Stimulated activated CD8-positive, alpha-beta memory T cell treated with anti-CD3 and anti-CD28 coated beads, Interleukin-15, amount 100 ng/mL, for 24 hours (primary cell): ENCODE results near the gene PLA2G2D.

Source experiments
- DNase-seq: peaks from one replicate; pipeline ENCODE4 v3.0.0-alpha.2; 2020; ENCODE audit warnings: low read depth

The PLA2G2D gene, protein sequence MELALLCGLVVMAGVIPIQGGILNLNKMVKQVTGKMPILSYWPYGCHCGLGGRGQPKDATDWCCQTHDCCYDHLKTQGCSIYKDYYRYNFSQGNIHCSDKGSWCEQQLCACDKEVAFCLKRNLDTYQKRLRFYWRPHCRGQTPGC

DNA sequence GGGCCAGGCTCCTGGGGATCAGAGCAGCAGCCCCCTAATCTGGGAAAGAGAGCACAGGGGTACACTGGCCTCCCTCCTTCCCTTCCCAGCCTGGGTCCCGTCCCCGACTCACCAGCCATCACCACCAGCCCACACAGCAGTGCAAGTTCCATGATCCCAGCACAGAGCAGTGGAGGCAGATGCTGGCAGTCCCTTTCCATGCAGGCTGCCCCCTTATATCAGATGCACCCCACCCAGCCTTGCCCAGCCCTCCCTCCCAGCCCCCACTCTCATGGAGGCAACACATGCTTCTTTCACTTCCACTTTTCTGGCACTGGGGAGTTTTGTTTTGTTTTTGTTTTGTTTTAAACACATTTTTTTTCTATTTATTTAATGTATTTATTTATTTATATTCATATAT lies at the start of gene PLA2G2D:
PLA2G2D (minus strand) TSS at position 190 of the 400 bp plus-strand sequence; CDS start at position 152, 38 bp downstream.
- no peak for DNase-seq

DNA sequence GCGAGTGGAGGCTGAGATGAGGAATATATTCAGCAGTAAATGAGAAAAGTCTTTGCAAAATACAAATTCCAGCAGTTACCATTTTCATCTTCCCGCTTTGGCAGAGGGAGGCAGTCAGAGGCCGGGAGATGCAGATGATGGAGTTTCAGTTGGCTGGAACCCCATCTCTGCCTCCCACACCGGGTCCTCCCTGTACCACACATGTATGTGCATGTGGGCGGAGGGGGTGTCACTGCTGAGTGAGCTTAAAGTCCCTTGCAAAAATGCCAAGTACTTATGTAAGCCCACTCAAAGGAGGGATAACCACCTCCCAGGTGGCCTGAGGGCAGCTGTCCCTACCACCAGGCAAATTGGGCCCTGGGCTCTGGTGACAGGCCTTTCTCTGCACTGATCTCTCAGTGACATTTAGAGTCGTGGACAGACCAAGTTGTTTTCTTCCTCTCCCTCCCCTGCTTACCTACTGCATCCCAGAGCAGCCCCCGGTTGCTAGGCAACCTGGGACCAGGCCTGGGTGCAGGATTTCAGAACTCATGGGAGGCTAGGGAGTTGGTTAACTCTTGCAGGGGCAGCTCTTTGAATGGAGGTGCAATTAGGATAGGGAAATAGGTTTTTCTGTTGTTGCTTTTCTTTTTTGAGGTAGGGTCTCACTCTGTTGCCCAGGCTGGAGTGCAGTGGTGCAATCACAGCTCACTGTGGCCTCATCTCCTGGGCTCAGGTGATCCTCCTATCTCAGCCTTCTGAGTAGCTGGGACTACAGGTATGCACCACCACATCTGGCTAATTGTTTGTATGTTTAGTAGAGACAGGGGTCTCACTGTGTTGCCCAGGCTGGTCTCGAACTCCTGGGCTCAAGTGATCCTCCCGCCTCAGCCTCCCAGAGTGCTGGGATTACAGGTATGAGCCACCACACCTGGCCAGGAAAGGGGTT lies 49.5 kb upstream of the PLA2G2D start:
- DNase-seq: no peak

DNA sequence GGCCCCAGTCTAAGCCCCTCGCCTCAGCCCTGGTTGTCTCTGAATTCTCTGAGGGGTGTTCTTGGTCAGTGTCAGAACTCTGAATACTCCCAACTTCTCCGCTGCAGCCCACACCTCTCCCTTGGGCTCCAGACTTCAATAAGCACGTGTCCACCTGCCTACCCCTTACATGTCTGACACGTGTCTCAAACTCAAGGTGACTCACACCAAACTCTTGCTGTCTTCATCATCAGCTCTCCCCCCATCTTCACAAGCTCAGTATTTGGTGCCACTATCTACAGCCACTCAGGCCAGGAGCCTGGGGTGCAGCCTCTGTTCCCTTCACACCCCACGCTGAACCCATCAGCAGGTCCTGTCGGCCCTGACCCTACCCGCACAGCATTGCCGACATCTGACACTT lies 47.8 kb upstream of the PLA2G2D start:
- no peak for DNase-seq

DNA sequence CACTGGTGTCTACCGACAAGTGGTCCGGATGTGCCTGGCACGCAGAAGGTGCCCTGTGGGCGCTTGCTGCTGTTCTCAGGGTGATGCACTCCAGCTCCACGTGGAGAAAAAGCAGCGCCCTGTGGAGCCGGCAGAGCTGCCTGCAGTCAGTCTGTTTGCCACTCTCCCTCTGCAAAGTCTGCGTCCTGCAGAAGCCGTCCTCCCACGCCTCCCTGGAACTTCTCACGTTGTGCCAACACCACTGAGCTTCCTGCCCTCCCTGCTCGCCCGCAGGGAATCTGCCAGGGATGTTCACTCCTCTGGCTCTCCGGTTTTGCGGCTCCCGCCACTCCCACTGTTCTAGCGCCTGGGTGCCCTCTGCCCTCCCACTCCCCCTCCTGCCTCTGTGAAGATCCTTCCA lies 46.7 kb upstream of the PLA2G2D start:
- DNase-seq: no peak

DNA sequence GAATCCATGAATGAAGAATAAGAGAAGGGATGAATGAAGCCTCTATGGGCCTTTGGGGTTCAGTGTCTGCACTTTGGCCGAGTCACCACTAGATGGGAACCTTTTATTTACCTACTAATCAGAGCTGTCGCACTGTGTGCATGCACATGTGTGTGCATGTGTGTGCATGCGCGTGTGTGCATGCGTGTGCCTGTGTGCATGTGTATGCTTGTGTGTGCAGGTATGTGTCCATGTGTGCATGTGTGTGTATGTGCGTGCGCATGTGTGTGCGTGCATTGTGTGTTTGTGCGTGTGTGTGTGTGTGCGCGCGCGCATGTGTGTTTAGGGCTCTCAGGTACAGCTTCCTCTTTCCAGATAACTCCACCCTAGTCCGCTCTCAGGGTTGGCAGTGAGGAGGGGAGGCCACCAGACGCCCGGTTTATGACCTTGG lies 46.2 kb upstream of the PLA2G2D start:
- DNase-seq: no peak

DNA sequence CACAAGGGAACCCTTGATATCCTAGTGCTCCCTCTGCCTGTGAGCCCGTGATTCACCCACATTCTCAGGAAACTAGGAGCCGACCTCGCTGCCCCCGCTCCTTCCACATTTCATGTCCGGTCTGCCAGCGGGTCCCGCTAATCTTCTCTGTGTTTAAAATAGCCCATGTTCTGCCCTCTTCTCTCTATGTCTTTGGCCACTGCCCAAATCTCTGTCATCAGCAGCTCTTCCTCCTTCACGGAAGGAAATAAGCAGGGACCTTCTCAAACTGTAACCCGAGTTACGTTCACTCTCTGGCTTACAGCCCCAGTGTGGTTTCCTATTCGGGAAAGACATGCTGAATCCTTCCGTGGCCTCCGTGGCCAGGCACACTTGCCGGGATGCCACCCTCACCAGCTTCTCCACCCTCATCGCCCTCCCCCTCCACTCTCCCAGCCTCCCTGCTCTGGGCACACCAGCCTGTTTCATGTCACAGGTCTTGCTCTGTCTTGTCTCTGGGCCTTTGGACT lies 45.4 kb upstream of the PLA2G2D start:
- DNase-seq: no peak

DNA sequence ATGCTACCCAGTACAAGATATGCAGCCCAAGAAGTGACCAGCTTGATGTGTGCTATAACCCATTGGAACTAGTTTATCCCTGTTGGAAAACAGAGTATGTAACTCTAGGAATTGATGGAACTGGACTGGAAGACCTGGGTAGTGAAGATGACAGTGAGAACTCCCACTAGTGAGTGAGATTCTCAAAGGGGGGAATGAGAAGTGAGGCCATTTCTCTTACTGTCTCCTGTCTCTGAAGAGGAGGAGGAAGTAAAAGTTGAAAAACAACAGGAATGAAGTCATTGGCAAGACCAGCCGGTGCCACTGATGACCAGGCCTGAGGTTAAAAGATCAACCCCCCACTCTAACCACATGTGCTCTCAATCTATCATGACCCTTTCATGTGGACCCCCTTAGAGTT lies 40.7 kb upstream of the PLA2G2D start:
- no peak for DNase-seq

DNA sequence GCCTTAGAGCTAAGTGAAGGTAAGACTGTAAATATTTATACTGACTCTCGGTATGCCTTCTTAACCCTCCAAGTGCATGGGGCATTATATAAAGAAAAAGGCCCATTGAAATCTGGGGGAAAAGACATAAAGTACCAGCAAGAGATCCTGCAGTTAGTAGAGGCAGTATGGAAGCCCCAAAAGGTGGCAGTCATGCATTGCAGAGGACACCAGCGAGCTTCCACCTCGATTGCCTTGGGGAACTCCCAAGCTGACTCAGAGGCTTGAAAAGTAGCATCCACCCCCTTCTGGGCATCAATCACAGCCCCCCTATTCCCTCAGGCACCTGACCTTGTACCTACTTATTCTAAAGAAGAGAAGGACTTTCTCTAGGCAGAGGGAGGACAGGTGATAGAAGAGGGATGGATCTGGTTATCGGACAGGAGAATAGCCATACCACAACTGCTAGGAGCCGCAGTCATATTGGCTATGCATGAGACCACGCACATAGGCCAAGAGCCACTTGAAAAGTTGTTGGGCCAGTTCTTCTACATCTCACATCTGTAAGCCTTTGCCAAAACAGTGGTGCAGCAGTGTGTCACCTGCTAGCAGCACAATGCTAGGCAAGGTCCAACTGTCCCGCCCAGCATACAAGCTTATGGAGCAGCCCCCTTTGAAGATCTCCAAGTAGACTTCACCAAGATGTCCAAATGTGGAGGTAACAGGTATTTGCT lies 39.2 kb upstream of the PLA2G2D start:
- no peak for DNase-seq

DNA sequence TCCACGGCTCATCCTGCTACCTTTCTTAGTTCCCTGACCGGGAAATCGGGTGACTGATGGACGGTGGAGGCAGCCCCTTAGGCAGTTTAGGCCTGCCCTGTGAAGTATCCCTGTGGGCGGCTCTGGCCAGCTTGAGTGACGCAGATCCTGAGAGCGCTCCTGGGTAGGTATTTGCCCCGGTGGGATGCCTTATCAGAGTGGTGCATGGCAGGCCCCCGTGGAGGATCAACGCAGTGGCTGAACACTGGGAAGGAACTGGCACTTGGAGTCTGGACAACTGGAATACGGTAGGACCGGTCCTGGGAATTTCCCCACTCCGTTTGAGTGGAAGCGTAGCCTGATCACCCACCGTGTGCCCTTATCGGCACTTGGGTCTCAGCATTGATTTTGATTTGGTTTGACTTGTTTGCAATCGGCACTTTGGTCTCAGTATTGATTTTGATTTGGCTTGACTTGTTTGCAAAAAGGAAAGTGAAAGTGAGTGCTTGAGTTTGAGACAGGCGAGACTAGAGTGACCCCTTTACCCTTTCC lies 35.0 kb upstream of the PLA2G2D start:
- DNase-seq: no peak

DNA sequence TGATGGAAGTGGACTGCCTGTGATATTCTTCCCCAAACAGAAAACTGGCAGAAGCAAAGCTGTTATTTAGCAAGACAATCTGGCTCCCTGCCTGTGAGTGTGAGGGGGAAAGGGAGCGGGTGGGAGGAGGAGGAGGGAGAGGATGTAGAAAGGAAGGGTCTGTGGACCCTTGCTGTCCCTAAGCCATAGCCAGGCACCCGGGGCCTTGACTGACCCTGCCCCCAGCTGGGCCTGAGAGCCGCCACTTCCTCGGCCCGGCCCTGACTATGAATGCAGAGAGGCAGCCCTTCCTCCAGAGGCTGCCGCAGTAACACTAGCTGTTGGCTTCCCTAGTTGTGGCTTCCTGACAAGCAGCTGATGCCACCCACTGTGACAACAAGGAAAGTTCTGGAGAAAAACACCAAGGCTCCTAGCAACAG lies 33.7 kb upstream of the PLA2G2D start:
- DNase-seq: no peak

DNA sequence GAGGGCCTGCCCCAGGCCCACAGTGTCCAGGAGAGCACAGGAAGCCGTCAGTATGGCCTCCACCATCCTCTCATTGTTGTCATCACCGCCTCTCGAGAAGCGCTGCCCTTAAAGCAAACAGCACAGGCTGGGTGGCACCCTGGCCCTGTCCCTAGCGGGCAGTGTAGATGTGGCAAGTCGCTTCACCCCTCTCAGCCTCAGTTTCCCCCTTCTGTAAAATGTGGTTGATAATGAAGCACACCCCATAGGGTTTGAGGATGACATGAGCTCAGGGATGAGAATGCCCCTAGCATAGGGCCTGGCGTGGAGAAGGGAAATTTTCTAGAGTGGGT lies 33.2 kb upstream of the PLA2G2D start:
- DNase-seq: no peak

DNA sequence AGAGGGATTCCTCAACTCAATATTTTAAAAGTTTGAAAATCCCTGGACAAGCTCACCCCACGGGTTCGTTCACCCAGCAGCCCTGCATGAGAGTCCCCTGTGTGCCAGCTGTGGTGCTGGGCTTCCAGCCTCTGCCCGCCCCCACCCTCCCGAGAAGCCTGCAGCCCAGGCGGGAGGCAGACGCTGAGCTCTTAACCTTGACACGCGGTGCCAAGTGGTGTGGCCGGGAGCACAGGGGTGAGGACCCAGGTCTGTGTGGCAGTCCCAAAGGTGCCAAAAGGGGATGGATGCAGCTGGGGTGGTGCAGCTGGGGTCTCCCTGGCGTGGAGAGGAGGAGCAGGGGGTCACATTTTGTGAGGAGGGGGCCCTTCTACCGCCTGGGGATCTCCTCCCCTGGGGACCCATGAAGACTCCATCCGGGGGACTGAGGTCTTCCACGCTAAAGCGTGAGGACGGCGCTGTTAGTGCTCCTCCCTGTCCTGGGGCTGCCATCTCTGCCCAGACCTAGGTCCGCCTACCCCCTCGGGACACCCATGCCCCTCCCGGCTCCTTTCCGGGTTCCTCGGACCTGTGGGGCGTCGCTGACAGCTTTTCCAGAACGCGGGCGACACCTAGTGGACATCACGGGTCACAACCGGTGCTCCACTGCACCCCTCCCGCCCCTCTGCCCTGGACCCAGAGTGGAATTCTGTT lies 32.7 kb upstream of the PLA2G2D start:
- peak; percentile 57 for DNase-seq

DNA sequence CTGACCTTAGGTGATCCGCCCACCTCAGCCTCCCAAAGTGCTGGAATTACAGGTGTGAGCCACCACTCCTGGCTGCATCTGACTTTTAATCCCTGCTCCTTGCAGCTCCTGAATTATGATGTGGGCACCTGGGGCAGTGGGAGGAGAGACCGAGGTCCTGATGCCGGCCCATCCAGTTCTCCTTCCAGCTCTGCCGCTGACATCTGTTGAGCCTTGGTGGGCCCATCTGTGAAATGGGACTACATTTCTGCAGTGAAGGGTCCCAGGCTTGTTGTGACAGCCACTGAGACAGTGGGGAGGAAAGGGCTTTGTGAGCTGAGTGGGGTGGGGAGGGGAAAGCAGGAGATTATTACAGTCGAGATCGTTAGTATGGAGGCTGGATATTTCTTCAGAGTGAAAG lies 31.6 kb upstream of the PLA2G2D start:
- no peak for DNase-seq

DNA sequence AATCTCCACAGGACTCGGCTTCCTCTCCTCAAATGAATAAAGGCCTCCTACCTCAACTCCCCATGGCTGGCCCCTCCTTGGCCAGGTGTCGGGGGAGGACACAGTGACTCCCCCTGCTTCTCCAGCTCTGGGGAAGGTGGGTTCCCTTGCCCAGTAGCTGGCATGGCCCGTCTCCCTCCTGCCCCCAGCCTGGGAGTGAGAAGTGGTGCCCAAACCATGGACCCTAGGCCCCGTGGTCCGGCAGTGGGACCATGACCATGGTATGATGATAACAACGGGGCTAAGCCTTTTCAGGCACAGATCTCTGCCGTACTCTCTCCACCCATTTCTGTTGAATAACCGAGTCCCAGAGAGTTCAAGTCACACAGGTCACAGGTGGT lies 31.0 kb upstream of the PLA2G2D start:
- no peak for DNase-seq

DNA sequence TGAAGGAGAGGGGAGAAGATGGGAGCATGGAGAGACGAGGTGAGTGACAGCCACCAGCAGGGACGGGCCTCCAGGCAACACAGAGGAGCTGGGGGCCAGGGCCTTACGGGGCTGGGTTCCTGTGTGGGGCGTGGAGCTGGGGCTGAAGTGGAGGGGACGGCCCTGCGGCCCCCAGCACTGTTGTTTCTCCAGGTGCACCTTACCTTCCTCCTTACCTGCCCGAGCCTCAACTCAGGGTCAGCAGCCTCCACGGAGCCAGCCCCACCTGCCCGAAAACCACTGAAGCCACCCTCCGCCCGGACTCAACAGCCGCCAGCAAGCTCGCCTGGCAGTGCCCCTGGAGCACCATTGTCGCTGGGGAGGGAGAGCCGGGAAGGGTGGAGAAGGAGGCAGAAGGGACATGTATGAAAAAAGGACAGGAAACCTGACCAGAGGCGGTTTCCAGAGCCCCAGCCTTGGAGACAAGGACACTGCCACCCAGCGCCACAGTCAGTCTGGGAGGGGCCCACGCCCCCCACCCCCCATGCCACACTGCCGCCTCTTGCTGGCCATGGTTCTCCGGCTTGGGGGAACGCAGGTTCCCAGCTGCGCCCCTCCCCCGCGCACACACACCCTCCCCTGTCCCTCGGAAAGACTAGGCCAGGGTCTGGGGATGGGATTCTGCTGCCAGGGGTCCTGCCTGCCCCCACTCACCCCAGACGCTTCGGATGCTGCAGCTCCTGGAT lies 30.4 kb upstream of the PLA2G2D start:
- DNase-seq: no peak

DNA sequence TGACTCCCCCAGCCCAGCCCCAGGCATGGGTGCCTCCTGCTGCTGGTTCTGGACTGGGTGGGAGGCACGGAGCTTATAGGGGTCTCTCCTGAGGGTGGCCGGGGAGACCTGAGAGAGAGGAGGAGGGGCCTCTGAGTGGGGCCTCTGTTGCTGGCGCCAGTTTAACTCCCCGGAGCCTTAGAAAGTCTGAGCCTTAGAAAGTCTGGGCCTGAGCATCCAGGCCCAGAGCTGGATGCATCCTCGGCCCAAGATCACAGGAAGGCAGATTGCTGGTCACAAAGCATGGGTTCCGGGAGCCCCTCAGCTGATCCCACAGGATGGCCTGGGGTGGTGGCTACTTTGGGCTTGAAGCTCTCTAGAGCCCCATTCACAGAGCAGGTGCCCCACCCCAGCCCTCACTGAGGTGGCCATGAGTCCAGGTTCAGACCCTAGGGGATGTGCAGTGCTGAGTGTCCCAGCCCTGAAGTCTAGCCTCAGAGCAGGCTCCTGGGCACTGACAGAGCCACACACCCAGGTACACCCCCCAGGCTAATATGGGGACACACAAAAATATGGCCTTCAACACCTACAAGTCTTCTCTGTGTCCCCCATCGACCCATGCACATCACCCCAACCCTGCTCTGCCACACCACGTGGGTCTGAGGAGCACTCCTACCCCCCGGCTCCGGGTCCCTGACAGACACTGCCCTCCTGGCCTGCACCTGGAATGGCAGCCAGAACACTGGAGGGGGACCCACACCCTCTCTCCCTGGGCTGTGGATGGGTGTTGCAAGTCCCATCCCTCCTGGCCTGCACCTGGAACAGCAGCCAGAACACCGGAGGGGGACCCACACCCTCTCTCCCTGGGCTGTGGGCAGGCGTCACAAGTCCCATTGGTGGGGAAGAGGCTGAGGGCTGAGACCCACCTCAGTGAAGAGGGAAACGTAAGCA lies 29.5 kb upstream of the PLA2G2D start:
- no peak for DNase-seq

DNA sequence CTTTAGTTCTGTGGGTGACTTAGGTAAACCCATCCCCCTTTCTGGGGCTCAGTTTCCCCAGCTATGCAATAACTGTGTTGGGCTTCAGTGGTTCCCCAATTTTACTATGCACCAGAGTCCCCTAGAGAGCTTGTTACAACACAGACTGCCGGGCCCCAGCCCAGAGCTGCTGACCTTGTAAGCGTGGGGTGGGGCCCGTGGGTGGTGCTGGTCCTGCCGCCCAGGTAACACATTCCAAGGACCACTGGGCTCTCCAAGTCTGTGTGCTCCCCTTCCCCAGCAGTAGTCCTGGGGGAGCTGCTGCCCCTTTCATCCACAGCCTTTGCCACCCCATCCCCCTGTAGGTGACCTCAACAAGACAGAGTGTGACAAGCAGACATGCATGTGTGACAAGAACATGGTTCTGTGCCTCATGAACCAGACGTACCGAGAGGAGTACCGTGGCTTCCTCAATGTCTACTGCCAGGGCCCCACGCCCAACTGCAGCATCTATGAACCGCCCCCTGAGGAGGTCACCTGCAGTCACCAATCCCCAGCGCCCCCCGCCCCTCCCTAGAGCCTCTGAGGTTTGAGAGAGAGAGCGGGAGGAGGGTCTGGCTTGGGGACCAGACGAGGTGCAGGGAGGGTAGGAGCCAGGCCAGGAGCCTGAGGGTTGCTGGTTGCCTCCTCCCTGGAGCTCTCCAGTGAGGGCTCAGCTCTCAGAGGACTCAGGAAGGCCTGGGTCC lies 28.7 kb upstream of the PLA2G2D start:
- no peak for DNase-seq

DNA sequence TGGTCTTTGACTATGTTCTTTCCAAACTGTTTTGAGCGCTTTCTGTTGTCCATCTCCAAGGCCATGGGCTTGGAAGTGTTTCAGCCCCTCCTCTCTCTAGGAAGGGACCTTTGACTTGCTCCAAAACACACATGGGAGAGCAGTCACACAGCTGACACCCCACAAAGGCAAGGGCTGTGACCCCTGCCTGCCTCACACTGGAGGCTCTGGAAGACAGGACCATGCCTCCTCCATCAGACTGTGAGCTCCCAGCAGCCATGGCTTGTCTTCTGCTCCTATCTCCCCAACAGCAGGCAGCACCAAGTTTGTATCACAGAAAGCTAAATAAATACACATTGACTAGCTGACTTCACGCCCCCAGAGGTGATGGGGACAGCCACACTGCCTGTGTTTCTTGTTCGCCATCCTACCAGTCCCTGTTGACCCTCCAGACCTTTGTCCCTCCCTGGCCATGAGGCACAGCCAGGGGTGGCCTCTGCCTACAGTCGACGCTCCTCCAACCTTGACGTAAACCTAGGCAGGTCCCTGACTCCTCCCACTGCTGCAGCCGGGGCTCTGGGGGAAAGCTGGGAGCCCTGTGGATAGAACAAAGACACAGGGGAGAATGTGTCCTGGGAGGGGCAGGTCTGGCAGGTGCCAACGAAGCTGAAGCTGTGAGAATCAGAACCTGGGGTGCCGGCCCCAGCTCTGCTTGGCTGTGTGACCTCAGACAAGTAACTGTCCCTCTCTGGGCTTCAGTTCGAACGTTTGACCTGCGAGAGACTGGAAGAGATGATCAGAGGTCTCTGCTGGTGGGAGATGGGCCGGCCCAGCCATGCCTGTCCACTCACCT lies 24.6 kb upstream of the PLA2G2D start:
- DNase-seq: no peak

DNA sequence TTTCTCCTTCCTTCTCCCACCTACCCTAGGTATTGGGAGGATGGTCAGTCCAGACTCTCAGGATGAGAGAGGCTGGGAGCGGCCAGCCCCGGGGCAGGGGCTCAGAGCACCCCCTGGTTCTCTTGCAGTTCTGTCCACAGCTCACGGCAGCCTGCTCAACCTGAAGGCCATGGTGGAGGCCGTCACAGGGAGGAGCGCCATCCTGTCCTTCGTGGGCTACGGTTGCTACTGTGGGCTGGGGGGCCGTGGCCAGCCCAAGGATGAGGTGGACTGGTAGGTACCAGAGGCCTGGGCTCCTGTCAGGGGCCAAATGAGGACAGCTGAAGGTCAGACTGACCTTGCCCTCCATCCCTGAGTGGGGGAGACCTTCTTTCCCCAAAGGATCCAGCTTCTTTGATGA lies 24.0 kb upstream of the PLA2G2D start:
- DNase-seq: no peak
